Measurements from ENCODE around the gene CCN6.

- TF ChIP-seq, protein P1, sequence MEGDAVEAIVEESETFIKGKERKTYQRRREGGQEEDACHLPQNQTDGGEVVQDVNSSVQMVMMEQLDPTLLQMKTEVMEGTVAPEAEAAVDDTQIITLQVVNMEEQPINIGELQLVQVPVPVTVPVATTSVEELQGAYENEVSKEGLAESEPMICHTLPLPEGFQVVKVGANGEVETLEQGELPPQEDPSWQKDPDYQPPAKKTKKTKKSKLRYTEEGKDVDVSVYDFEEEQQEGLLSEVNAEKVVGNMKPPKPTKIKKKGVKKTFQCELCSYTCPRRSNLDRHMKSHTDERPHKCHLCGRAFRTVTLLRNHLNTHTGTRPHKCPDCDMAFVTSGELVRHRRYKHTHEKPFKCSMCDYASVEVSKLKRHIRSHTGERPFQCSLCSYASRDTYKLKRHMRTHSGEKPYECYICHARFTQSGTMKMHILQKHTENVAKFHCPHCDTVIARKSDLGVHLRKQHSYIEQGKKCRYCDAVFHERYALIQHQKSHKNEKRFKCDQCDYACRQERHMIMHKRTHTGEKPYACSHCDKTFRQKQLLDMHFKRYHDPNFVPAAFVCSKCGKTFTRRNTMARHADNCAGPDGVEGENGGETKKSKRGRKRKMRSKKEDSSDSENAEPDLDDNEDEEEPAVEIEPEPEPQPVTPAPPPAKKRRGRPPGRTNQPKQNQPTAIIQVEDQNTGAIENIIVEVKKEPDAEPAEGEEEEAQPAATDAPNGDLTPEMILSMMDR (IDR thresholded peaks at IDR 0.05), result no peak
- no peak for TF ChIP-seq POLR2AphosphoS5 (IDR thresholded peaks at IDR 0.05)
Observed at GRCh38 chr6:112100561-112100960, 46.7 kb downstream of the CCN6 start.
